NCI-H146 treated with DMSO at 0.1 percent for 48 hours (cell line): ENCODE measurements around the gene KCNG4.
"Not testable (repeated sequence)": the region's sequence is repeated elsewhere in the genome, so short reads cannot be mapped to it uniquely, and the experiment has no call there.

Source experiments
- DNase-seq: peaks from one replicate; lab custom pipeline; 2025; ENCODE audit not compliant: unreplicated experiment; lab: John Stamatoyannopoulos, UW

KCNG4 gene

GRCh38 chr16:84207879-84208278 is 31.9 kb downstream of the KCNG4 start:
- DNase-seq = peak; percentile 29

- no peak for DNase-seq
Observed at GRCh38 chr16:84207251-84207650, 32.6 kb downstream of the KCNG4 start.

GRCh38 chr16:84205976-84206691 is 33.7 kb downstream of the KCNG4 start:
- DNase-seq = no peak

GRCh38 chr16:84205123-84205522 is 34.7 kb downstream of the KCNG4 start:
- DNase-seq = not testable (repeated sequence)

- DNase-seq = not testable (repeated sequence)
Observed at GRCh38 chr16:84204551-84204950, 35.3 kb downstream of the KCNG4 start.

- DNase-seq = no peak
Observed at GRCh38 chr16:84199861-84200260, 40.0 kb downstream of the KCNG4 start.

- DNase-seq = no peak
Observed at GRCh38 chr16:84199097-84199496, 40.7 kb downstream of the KCNG4 start.

GRCh38 chr16:84198401-84198800 is 41.4 kb downstream of the KCNG4 start:
- no peak for DNase-seq

GRCh38 chr16:84197466-84198128 is 42.2 kb downstream of the KCNG4 start:
- DNase-seq = no peak

- no peak for DNase-seq
Observed at GRCh38 chr16:84196727-84197394, 43.0 kb downstream of the KCNG4 start.

- no peak for DNase-seq
Observed at GRCh38 chr16:84196101-84196500, 43.7 kb downstream of the KCNG4 start.

GRCh38 chr16:84195201-84196093 is 44.4 kb downstream of the KCNG4 start:
- no peak for DNase-seq

- peak; percentile 80 for DNase-seq
Observed at GRCh38 chr16:84194470-84195200, 45.2 kb downstream of the KCNG4 start.

GRCh38 chr16:84194018-84194417 is 45.8 kb downstream of the KCNG4 start:
- no peak for DNase-seq

GRCh38 chr16:84193480-84193879 is 46.3 kb downstream of the KCNG4 start:
- no peak for DNase-seq

GRCh38 chr16:84191466-84191865 is 48.3 kb downstream of the KCNG4 start:
- DNase-seq = no peak

- DNase-seq = no peak
Observed at GRCh38 chr16:84190731-84191388, 49.0 kb downstream of the KCNG4 start, which contains the start of gene ADAD2. Gene ADAD2, plus strand, starts transcription at chr16:84191157. Its CDS starts 74 bp downstream, at chr16:84191231.

- peak; percentile 77 for DNase-seq
Observed at GRCh38 chr16:84186685-84187437, 53.0 kb downstream of the KCNG4 start, which contains the start of gene TAF1C. Gene TAF1C, minus strand, starts transcription at chr16:84187057. Its CDS starts 2,069 bp downstream, at chr16:84184988.

GRCh38 chr16:84184775-84185174 is 55.0 kb downstream of the KCNG4 start:
- DNase-seq = no peak
